PC-3 (cell line): Measurements from ENCODE around the gene MDP1. TPM values are rescaled to one million over a fixed set of nuclear protein-coding genes. Genes with fewer than 3 reads are reported as not detected.

Experiments used
- ATAC-seq: fragments of 200-7000 bp; cut with Tn5 transposase; 2 replicates; pipeline ENCODE4 v1.9.1; 2020; ENCODE audit warnings: mild to moderate bottlenecking, moderate library complexity
- BruUV-seq: library from RNA; stranded (reverse); fragments of 400-500 nt; replicated peaks from 2 replicates; lab custom pipeline; 2021; lab: Mats Ljungman, UMichigan
- CTCF ChIA-PET: fragments of 300-600 bp; sonication (Branson Sonifier 250); formaldehyde crosslinking; loops from one replicate; lab custom pipeline; 2022; ENCODE audit warnings: antibody characterized with exemption; lab: Charles Lee
- POLR2A ChIA-PET: fragments of 300-600 bp; sonication (Branson Sonifier 250); formaldehyde crosslinking; loops from one replicate; lab custom pipeline; 2022; ENCODE audit warnings: antibody characterized with exemption; ENCODE audit not compliant: unreplicated experiment; lab: Charles Lee
- DNase-seq: peaks from one replicate; pipeline ENCODE4 v3.0.0-alpha.2; 2015
- H2AFZ ChIP-seq: fragments of 300-600 bp; sonication (generic); 2 replicates; pipeline ENCODE4 v1.6.0; 2016; ENCODE audit warnings: antibody characterized with exemption, low read length
- H3F3A ChIP-seq: fragments of 300-600 bp; sonication (generic); one replicate; pipeline ENCODE4 v1.6.0; 2017; ENCODE audit warnings: antibody characterized with exemption, low read length, control low read depth, mild to moderate bottlenecking; ENCODE audit not compliant: unreplicated experiment
- H3K27ac ChIP-seq: fragments of 300-600 bp; sonication (generic); 2 replicates; pipeline ENCODE4 v1.5.1; 2016; ENCODE audit warnings: mild to moderate bottlenecking, low read length
- H3K27me3 ChIP-seq: fragments of 300-600 bp; sonication (generic); 2 replicates; pipeline ENCODE4 v1.6.1; 2016; ENCODE audit warnings: low read length, mixed read lengths
- H3K36me3 ChIP-seq: fragments of 300-600 bp; sonication (generic); 2 replicates; pipeline ENCODE4 v1.6.1; 2016; ENCODE audit warnings: low read depth, mixed run types, low read length, mixed read lengths
- H3K4me1 ChIP-seq: fragments of 300-600 bp; sonication (generic); 2 replicates; pipeline ENCODE4 v1.5.1; 2016; ENCODE audit warnings: low read length; ENCODE audit not compliant: insufficient read depth
- H3K4me2 ChIP-seq: fragments of 300-600 bp; sonication (generic); 2 replicates; pipeline ENCODE4 v1.6.0; 2016; ENCODE audit warnings: low read length
- H3K4me3 ChIP-seq: fragments of 300-600 bp; sonication (generic); 2 replicates; pipeline ENCODE4 v1.5.1; 2016; ENCODE audit warnings: mild to moderate bottlenecking, low read length, mixed read lengths
- H3K79me2 ChIP-seq: fragments of 300-600 bp; sonication (generic); 2 replicates; pipeline ENCODE4 v1.6.1; 2017; ENCODE audit warnings: low read length, mixed read lengths
- H3K9ac ChIP-seq: fragments of 300-600 bp; sonication (generic); 2 replicates; pipeline ENCODE4 v1.6.0; 2016; ENCODE audit warnings: mild to moderate bottlenecking, low read length
- H3K9me2 ChIP-seq: fragments of 300-600 bp; sonication (generic); replicated peaks from 2 replicates; pipeline ENCODE4 v1.6.1; 2016; ENCODE audit warnings: mixed run types, low read length, mixed read lengths
- H3K9me3 ChIP-seq: fragments of 300-600 bp; sonication (generic); 2 replicates; pipeline ENCODE4 v1.6.1; 2016; ENCODE audit warnings: low read length, mixed read lengths
- H4K20me1 ChIP-seq: fragments of 300-600 bp; sonication (generic); 2 replicates; pipeline ENCODE4 v1.6.1; 2016; ENCODE audit warnings: low read length, mixed read lengths
- CTCF ChIP-seq: fragments of 300-600 bp; sonication (generic); conservative IDR thresholded peaks from 2 replicates; pipeline ENCODE4 v1.5.1; 2017; ENCODE audit warnings: antibody characterized with exemption, low read depth, mild to moderate bottlenecking, low read length
- EZH2 ChIP-seq: fragments of 300-600 bp; sonication (generic); IDR thresholded peaks from one replicate; pipeline ENCODE4 v1.6.1; 2017; ENCODE audit warnings: antibody characterized with exemption, mild to moderate bottlenecking, low read length; ENCODE audit not compliant: unreplicated experiment
- EZH2phosphoT487 ChIP-seq: fragments of 300-600 bp; sonication (generic); IDR thresholded peaks from 2 replicates; pipeline ENCODE4 v1.6.1; 2018; ENCODE audit warnings: mild to moderate bottlenecking, antibody characterized with exemption, low read length, borderline replicate concordance
- intact Hi-C: fragments of 100-400 bp; cut with micrococcal nuclease; formaldehyde crosslinking; loops from 2 replicates; pipeline ENCODE4 v1.9.0; 2023
- total RNA-seq: library from RNA; depleted of rRNA; stranded (reverse); fragments of >200 nt; gene quantifications from 2 replicates; pipeline ENCODE4 v1.2.3, GENCODE V29; 2014

The MDP1 gene
- total RNA-seq, 1 experiment from 2014 or later = 23.5 TPM

DNA sequence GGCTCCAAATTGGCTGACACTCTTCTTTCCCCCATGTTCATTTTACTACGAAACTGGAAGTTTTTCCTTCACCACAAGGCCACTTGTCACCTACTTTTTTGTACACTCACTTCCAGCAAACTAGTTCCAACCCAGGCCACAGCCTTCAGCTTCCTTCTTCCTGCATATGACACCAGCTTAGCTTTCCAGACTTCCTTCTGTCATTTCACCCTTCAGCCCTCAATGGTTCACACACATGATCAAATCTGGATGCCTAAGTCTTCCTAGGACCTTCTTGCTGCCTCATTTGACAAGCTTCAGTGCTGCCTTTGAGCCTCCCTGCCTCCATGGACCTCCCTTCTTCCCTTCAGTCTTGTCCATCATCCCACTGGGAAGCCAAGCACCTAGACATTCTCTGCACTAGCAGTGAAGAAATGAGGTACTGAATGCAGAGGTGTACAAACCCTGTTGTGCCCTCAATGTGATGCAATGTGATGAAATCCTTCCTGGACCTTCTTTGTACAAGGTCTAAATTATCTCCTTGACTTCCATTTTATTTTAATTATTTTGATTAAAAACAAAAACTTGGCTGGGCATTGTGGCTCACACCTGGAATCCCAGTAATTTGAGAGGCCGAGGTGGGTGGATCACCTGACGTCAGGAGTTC, 48.3 kb downstream of the MDP1 start:
- no peak for TF ChIP-seq CTCF
- no peak for TF ChIP-seq EZH2
- TF ChIP-seq EZH2phosphoT487 = no peak
- H3K27ac ChIP-seq = no peak overlapping the region
- no TSS peak for BruUV-seq
- no peak overlapping the region for H3K4me2 ChIP-seq
- POLR2A ChIA-PET = interaction anchor here (0.7 kb wide), 1 partner anchor 44 kb away, joined by 5 read pairs; no protein-coding TSS in a partner anchor
- H2AFZ ChIP-seq = no peak overlapping the region
- no peaks in the 10 kb centered on the region for H3K9me2 ChIP-seq
- DNase-seq (no peak), ATAC-seq (no peak)
- CTCF ChIA-PET = no interaction called here
- H3K9me3 ChIP-seq = no peaks in the 10 kb centered on the region
- no peak overlapping the region for H3K9ac ChIP-seq
- H3F3A ChIP-seq = no peaks in the 10 kb centered on the region
- no peaks in the 10 kb centered on the region for H3K27me3 ChIP-seq
- no peaks in the 10 kb centered on the region for H3K4me1 ChIP-seq
- peaks cover 6% of the 10 kb centered on the region for H3K36me3 ChIP-seq
- H3K79me2 ChIP-seq = no peaks in the 10 kb centered on the region
- H3K4me3 ChIP-seq = no peak overlapping the region
- H4K20me1 ChIP-seq = no peaks in the 10 kb centered on the region
- intact Hi-C loops = no loop called here

DNA sequence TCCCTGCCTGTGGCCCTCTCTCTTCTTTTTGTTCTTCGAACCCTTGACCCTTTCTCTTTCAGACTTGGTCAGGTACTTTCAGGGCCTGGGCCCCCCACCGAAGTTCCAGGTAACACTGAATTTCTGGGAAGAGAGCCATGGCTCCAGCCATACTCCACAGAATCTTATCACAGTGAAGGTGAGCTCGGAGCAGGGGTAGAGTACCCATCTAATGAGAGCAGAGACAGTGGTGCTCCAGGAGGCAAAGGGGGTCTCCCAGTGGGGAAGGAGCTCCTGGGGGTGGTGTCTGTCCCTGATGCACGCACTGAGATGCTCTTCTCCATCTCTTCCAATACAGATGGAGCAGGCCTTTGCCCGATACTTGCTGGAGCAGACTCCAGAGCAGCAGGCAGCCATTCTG, 50.1 kb downstream of the MDP1 start:
- TF ChIP-seq EZH2phosphoT487 (no peak), EZH2 (no peak), CTCF (no peak)
- Histone ChIP-seq H3K4me1 (peaks cover 11% of the 10 kb centered on the region), H3K27me3 (no peaks in the 10 kb centered on the region), H3K4me3 (no peak overlapping the region), H3K9me3 (no peaks in the 10 kb centered on the region), H3F3A (no peaks in the 10 kb centered on the region), H2AFZ (no peak overlapping the region), H3K4me2 (no peak overlapping the region), H3K79me2 (no peaks in the 10 kb centered on the region), H3K9me2 (no peaks in the 10 kb centered on the region), H3K36me3 (peaks cover 9% of the 10 kb centered on the region), H4K20me1 (no peaks in the 10 kb centered on the region), H3K9ac (no peak overlapping the region), H3K27ac (no peak overlapping the region)
- intact Hi-C loops = no loop called here
- DNase-seq (no peak), ATAC-seq (no peak)
- POLR2A ChIA-PET = no interaction called here
- CTCF ChIA-PET = interaction anchor here (0.5 kb wide), 1 partner anchor 32 kb away, joined by 6 read pairs; no protein-coding TSS in a partner anchor
- no TSS peak for BruUV-seq

DNA sequence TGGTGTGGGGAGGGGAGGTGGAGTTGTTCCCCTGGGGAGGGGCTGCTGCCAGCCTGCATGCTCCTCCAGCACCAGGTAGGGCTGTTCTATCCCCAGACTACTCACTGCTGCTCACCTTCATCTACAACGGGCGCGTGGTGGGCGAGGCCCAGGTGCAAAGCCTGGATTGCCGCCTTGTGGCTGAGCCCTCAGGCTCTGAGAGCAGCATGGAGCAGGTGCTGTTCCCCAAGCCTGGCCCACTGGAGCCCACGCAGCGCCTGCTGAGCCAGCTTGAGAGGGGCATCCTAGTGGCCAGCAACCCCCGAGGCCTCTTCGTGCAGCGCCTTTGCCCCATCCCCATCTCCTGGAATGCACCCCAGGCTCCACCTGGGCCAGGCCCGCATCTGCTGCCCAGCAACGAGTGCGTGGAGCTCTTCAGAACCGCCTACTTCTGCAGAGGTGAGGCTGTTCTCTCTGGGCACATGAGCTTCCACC, 51.3 kb downstream of the MDP1 start:
- H3K36me3 ChIP-seq = peaks cover 13% of the 10 kb centered on the region
- ChIA-PET POLR2A (no interaction called here), CTCF (no interaction called here)
- H3K27ac ChIP-seq = no peak overlapping the region
- H4K20me1 ChIP-seq = no peaks in the 10 kb centered on the region
- no peaks in the 10 kb centered on the region for H3F3A ChIP-seq
- no peak for ATAC-seq
- no peak for DNase-seq
- H3K4me1 ChIP-seq = peaks cover 13% of the 10 kb centered on the region
- no peaks in the 10 kb centered on the region for H3K9me2 ChIP-seq
- no TSS peak for BruUV-seq
- no peak overlapping the region for H3K9ac ChIP-seq
- no peak overlapping the region for H3K4me2 ChIP-seq
- H3K79me2 ChIP-seq = no peaks in the 10 kb centered on the region
- intact Hi-C loops = no loop called here
- no peak overlapping the region for H2AFZ ChIP-seq
- no peak for TF ChIP-seq EZH2
- TF ChIP-seq CTCF = no peak
- TF ChIP-seq EZH2phosphoT487 = no peak
- no peaks in the 10 kb centered on the region for H3K9me3 ChIP-seq
- H3K27me3 ChIP-seq = no peaks in the 10 kb centered on the region
- H3K4me3 ChIP-seq = no peak overlapping the region
